ENCODE data around the gene KRTAP6-2. TPM values are rescaled to one million over a fixed set of nuclear protein-coding genes. Genes with fewer than 3 reads are reported as not detected.

Gene KRTAP6-2
- total and polyA plus RNA-seq, 2 of the 8 experiments (the other 6 are each of a cell fraction or from before 2014, with no cell fraction given) = not detected

- Histone ChIP-seq H2BK5ac (ENCODE audit: low read depth, low read length) (no peak overlapping the region), H2BK20ac (ENCODE audit: low read length) (no peak overlapping the region), H2AFZ (ENCODE audit: low read length) (no peak overlapping the region), H2BK12ac (ENCODE audit: low read depth, low read length) (no peak overlapping the region), H3K79me2 (ENCODE audit: control insufficient read depth in 1 of 2, insufficient read depth in 2 of 2, low read length in 2 of 2) (no peaks in the 10 kb centered on the region), H3K27me3 (replicated peaks in 1 of 4; ENCODE audit: control insufficient read depth in 3 of 4, extremely low read depth in 1 of 4, insufficient read depth in 3 of 4, low read length in 3 of 4) (no peaks in the 10 kb centered on the region), H3K14ac (ENCODE audit: insufficient read length) (no peak overlapping the region), H3K23me2 (ENCODE audit: low read depth, low read length) (no peaks in the 10 kb centered on the region), H3K18ac (ENCODE audit: extremely low read depth, low read length) (no peak overlapping the region), H2AK5ac (ENCODE audit: low read depth, low read length) (no peak overlapping the region), H2BK15ac (ENCODE audit: low read length) (no peak overlapping the region), H4K20me1 (replicated peaks in 1 of 2; ENCODE audit: control insufficient read depth in 1 of 2, insufficient read depth in 2 of 2, low read length in 2 of 2) (no peaks in the 10 kb centered on the region), H3K56ac (replicated peaks; ENCODE audit: insufficient read length, low read depth, low read length) (no peak overlapping the region), H4K91ac (replicated peaks; ENCODE audit: insufficient read length, low read length) (no peak overlapping the region), H3K4ac (replicated peaks; ENCODE audit: insufficient read length, low read depth, low read length) (no peak overlapping the region), H3K79me1 (ENCODE audit: low read depth, low read length) (no peaks in the 10 kb centered on the region), H3K4me2 (ENCODE audit: insufficient read depth in 1 of 2, low read depth in 2 of 2, low read length in 2 of 2) (no peak overlapping the region), H3K9me3 (ENCODE audit: insufficient read depth in 2 of 2, low read depth in 1 of 2, low read length in 1 of 2) (no peaks in the 10 kb centered on the region), H3K4me3 (ENCODE audit: extremely low read depth in 1 of 4, insufficient read depth in 2 of 4, low read depth in 3 of 4, low read length in 4 of 4) (no peak overlapping the region), H2BK120ac (replicated peaks; ENCODE audit: low read depth, low read length) (no peak overlapping the region), H4K5ac (ENCODE audit: insufficient read length, low read depth, low read length) (no peak overlapping the region), H3K23ac (ENCODE audit: insufficient read length) (no peak overlapping the region), H3K4me1 (replicated peaks in 1 of 4; ENCODE audit: control insufficient read depth in 3 of 4, insufficient read depth in 4 of 4, low read length in 3 of 4) (no peaks in the 10 kb centered on the region), H4K8ac (ENCODE audit: extremely low read depth, insufficient read depth, low read length) (no peak overlapping the region), H3K36me3 (ENCODE audit: control insufficient read depth in 2 of 4, insufficient read depth in 4 of 4, low read length in 3 of 4) (no peaks in the 10 kb centered on the region), H3K27ac (ENCODE audit: low read depth, low read length) (no peak overlapping the region), H3K9ac (replicated peaks in 1 of 4; ENCODE audit: extremely low read depth in 1 of 4, low read depth in 3 of 4, low read length in 3 of 4) (no peak overlapping the region)
- FAIRE-seq (no peak), DNase-seq (ENCODE audit: low read depth in 1 of 2, low spot score in 2 of 2) (no peak)
- ChIA-PET POLR2A (ENCODE audit: partially characterized antibody) (no interaction called here), CTCF (ENCODE audit: partially characterized antibody) (interaction anchor here (0.7 kb wide), 1 partner anchor 75 kb away, joined by 3 read pairs; no protein-coding TSS in a partner anchor)
- 82% methylated on average over 1 of the region's 1 CpG; no CpG with 5 or more reads in 1 of the 2 experiments for WGBS, 2 experiments (ENCODE audit: extremely low coverage in 1 of 2, insufficient coverage in 1 of 2, insufficient read length in 1 of 2, insufficient replicate concordance in 2 of 2, low coverage in 1 of 2, low lambda C conversion rate in 2 of 2, missing lambda C conversion rate in 1 of 2)
- no peak for TF ChIP-seq TBP (IDR thresholded peaks at IDR 0.05; ENCODE audit: low read depth, low read length)
- no peak for TF ChIP-seq CHD2 (IDR thresholded peaks at IDR 0.05; ENCODE audit: low read length)
- no peak for TF ChIP-seq SP4 (IDR thresholded peaks at IDR 0.05; ENCODE audit: low read length)
- TF ChIP-seq JUND (IDR thresholded peaks at IDR 0.05; ENCODE audit: low read length) = no peak
- TF ChIP-seq POLR2A (IDR thresholded peaks at IDR 0.05; ENCODE audit: control extremely low read depth in 1 of 2, low read depth in 2 of 2, low read length in 2 of 2) = no peak
- no peak for TF ChIP-seq ATF2 (IDR thresholded peaks at IDR 0.05; ENCODE audit: low read length)
- no peak for TF ChIP-seq KDM4A (IDR thresholded peaks at IDR 0.05; ENCODE audit: low read depth, low read length, severe bottlenecking)
- TF ChIP-seq RXRA (IDR thresholded peaks at IDR 0.05; ENCODE audit: insufficient read depth, low read depth, low read length) = no peak
- no peak for TF ChIP-seq POU5F1 (IDR thresholded peaks at IDR 0.05; ENCODE audit: low read depth, low read length)
- no peak for TF ChIP-seq HDAC6 (IDR thresholded peaks at IDR 0.05; ENCODE audit: low read depth, low read length)
- TF ChIP-seq SRF (IDR thresholded peaks at IDR 0.05; ENCODE audit: low read depth, low read length) = no peak
- TF ChIP-seq POLR2AphosphoS5 (IDR thresholded peaks at IDR 0.05; ENCODE audit: low read depth, low read length) = no peak
- no peak for TF ChIP-seq PHF8 (conservative IDR thresholded peaks at IDR 0.05; ENCODE audit: low read depth, low read length)
- no peak for TF ChIP-seq ZNF274 (IDR thresholded peaks at IDR 0.05; ENCODE audit: borderline replicate concordance, extremely low read depth, low read length)
- TF ChIP-seq CHD1 (IDR thresholded peaks at IDR 0.05; ENCODE audit: low read depth, low read length) = no peak
Observed at GRCh38 chr21:30579346-30579745, 19.4 kb downstream of the KRTAP6-2 start.
